ENCODE data around the gene MICB.

DNA sequence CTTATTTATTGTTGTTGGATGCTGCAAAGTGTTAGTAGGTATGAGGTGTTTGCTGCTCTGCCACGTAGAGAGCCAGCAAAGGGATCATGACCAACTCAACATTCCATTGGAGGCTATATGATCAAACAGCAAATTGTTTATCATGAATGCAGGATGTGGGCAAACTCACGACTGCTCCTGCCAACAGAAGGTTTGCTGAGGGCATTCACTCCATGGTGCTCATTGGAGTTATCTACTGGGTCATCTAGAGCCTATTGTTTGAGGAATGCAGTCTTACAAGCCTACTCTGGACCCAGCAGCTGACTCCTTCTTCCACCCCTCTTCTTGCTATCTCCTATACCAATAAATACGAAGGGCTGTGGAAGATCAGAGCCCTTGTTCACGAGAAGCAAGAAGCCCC, 12.1 kb downstream of the MICB start:
- TF ChIP-seq, protein P1, sequence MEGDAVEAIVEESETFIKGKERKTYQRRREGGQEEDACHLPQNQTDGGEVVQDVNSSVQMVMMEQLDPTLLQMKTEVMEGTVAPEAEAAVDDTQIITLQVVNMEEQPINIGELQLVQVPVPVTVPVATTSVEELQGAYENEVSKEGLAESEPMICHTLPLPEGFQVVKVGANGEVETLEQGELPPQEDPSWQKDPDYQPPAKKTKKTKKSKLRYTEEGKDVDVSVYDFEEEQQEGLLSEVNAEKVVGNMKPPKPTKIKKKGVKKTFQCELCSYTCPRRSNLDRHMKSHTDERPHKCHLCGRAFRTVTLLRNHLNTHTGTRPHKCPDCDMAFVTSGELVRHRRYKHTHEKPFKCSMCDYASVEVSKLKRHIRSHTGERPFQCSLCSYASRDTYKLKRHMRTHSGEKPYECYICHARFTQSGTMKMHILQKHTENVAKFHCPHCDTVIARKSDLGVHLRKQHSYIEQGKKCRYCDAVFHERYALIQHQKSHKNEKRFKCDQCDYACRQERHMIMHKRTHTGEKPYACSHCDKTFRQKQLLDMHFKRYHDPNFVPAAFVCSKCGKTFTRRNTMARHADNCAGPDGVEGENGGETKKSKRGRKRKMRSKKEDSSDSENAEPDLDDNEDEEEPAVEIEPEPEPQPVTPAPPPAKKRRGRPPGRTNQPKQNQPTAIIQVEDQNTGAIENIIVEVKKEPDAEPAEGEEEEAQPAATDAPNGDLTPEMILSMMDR (IDR thresholded peaks at IDR 0.05; ENCODE audit: low read length): no peak
- TF ChIP-seq EZH2 (optimal IDR thresholded peaks at IDR 0.05; ENCODE audit: low read depth, low read length) (no peak), EZH2phosphoT487 (IDR thresholded peaks at IDR 0.05; ENCODE audit: low read length) (no peak)

Data from MM.1S (cell line).